ENCODE results near the gene AHCYL2. TPM values are rescaled to one million over a fixed set of nuclear protein-coding genes. Genes with fewer than 3 reads are reported as not detected.

Gene AHCYL2
- total and polyA plus RNA-seq, 12 donors: 6.6 to 57.1 (median 21.7) TPM

DNA sequence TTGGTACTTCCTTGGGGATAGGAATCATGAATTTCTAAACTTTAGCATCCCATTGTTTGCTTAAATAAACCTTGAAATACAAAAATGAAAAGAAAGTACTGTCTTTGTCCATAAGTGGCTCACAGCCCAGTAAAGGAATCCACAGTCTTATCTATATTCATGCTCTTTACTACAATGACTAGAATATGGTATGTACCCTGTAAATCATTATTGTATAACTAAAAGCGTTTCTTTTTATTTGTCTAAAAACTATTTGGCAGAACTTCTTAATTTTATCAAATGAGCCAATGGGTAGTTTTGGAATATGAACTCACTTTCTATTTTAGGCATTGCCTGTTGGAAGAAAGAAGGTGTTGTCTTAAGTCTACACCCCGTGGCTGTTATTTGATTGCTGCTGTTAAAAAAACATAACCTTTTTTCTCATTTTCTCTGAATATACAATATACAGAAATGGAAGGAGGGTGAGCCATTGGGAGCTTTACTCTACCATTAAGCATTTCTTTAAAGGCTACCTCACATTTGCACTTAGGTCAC lies 197.0 kb downstream of the AHCYL2 start:
- WGBS, 4 donors: 62 to 75% (median 70%) methylated on average over 2 of the region's 2 CpGs
- Histone ChIP-seq H3K4me3 (no peak overlapping the region), H3K36me3 (replicated peaks in 1 of 2) (peaks cover 0 to 7% of the 10 kb centered on the region in 2 donors), H3K27ac (no peak overlapping the region), H3K9me3 (replicated peaks in 1 of 3) (no peaks in the 10 kb centered on the region), H3K4me1 (replicated peaks in 1 of 2) (no peaks in the 10 kb centered on the region), H3K27me3 (no peaks in the 10 kb centered on the region)
- no peak for TF ChIP-seq POLR2A (IDR thresholded peaks at IDR 0.05)
- TF ChIP-seq, protein P1, sequence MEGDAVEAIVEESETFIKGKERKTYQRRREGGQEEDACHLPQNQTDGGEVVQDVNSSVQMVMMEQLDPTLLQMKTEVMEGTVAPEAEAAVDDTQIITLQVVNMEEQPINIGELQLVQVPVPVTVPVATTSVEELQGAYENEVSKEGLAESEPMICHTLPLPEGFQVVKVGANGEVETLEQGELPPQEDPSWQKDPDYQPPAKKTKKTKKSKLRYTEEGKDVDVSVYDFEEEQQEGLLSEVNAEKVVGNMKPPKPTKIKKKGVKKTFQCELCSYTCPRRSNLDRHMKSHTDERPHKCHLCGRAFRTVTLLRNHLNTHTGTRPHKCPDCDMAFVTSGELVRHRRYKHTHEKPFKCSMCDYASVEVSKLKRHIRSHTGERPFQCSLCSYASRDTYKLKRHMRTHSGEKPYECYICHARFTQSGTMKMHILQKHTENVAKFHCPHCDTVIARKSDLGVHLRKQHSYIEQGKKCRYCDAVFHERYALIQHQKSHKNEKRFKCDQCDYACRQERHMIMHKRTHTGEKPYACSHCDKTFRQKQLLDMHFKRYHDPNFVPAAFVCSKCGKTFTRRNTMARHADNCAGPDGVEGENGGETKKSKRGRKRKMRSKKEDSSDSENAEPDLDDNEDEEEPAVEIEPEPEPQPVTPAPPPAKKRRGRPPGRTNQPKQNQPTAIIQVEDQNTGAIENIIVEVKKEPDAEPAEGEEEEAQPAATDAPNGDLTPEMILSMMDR (IDR thresholded peaks at IDR 0.05): no peak
- intact Hi-C loops (cut with DNase I): no loop called here
- DNase-seq: no peak

DNA sequence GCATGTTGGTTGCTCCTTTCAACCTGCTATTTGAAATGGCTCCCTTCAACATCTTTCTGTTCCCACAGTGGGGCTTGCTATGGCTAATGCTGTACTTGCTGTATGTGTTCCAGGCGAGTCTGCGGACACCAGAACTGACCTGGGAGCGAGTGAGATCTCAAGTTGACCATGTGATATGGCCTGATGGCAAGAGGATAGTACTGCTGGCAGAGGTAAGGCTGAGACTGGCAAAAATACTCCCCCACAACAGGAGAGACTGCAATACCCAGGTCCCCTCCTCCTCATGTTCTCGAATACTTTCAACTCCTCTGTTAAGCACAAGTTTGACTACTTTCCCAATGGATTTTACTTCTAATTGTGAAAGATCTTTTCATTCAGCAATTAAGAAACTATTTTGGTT lies 197.9 kb downstream of the AHCYL2 start:
- no peak for DNase-seq
- Histone ChIP-seq H3K27me3 (no peaks in the 10 kb centered on the region), H3K36me3 (replicated peaks in 1 of 2) (peaks cover 0 to 7% of the 10 kb centered on the region in 2 donors), H3K27ac (no peak overlapping the region), H3K4me1 (replicated peaks in 1 of 2) (no peaks in the 10 kb centered on the region), H3K9me3 (replicated peaks in 1 of 3) (no peaks in the 10 kb centered on the region), H3K4me3 (no peak overlapping the region)
- TF ChIP-seq POLR2A (IDR thresholded peaks at IDR 0.05): no peak
- TF ChIP-seq, protein P1 (IDR thresholded peaks at IDR 0.05): no peak
- intact Hi-C loops (cut with DNase I): no loop called here
- 93 to 98% (median 96%) methylated on average over 4 of the region's 4 CpGs for WGBS, 4 donors

DNA sequence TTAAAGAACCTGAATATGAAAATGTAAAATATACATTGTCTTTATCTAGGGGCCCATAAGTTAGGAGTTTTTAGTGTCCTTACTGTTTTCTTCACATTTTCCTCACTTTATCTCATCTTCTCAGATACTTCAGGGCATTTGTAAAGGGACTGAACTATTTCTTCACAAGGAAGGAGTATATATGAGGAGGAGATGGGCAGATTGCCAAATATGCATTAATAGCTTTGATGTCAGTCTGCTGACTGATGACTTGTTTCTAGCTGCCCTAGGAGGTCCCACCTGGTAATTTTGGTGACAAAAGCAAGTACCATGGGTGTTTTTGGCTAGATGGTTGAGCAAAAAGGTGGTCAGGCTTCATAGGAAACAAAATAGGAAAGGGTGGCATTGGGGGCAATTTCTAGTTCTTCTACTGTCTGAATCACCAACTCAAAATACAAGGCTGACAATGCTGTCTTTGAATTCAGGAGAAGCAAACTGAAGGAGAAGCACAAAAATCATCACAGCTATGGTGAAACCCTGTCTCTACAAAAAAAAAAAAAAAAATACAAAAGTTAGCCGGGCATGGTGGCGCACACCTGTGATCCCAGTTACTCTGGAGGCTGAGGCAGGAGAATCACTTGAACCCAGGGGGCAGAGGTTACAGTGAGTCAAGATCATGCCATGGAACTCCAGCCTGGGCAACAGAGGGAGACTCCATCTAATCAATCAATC lies 199.0 kb downstream of the AHCYL2 start:
- H3K4me3 ChIP-seq: no peak overlapping the region
- H3K4me1 ChIP-seq (replicated peaks in 1 of 2): no peaks in the 10 kb centered on the region
- TF ChIP-seq, protein P1 (IDR thresholded peaks at IDR 0.05): no peak
- no peak for TF ChIP-seq POLR2A (IDR thresholded peaks at IDR 0.05)
- WGBS, 4 donors: 68 to 100% (median 97%) methylated on average over 1 to 2 of the region's 2 CpGs
- H3K27ac ChIP-seq: no peak overlapping the region
- H3K36me3 ChIP-seq (replicated peaks in 1 of 2): peaks cover 0 to 7% of the 10 kb centered on the region in 2 donors
- no peaks in the 10 kb centered on the region for H3K9me3 ChIP-seq (replicated peaks in 1 of 3)
- intact Hi-C loops (cut with DNase I): no loop called here
- no peaks in the 10 kb centered on the region for H3K27me3 ChIP-seq
- no peak for DNase-seq

DNA sequence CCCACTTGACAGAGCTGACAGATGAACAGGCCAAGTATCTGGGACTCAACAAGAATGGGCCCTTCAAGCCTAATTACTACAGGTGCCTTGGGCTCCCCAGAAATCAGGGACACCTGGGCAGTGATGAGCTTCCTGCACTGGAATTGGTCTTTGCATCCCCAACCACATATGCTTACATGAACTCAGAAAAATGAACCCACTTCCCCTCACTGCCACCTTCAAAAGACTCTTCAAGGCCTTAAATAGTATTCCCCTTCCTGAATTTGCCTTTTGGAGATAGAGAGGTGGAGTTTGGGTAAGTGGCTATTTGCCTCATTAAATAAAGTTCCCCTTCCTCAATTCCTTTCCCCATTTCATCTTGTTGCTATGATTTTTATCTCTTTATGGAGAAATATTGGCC lies 201.7 kb downstream of the AHCYL2 start:
- Histone ChIP-seq H3K4me3 (no peak overlapping the region), H3K4me1 (replicated peaks in 1 of 2) (no peaks in the 10 kb centered on the region), H3K9me3 (replicated peaks in 1 of 3) (no peaks in the 10 kb centered on the region), H3K27ac (no peak overlapping the region), H3K27me3 (no peaks in the 10 kb centered on the region), H3K36me3 (replicated peaks in 1 of 2) (peaks cover 0 to 7% of the 10 kb centered on the region in 2 donors)
- no peak for DNase-seq
- TF ChIP-seq POLR2A (IDR thresholded peaks at IDR 0.05): no peak
- TF ChIP-seq, protein P1 (IDR thresholded peaks at IDR 0.05): no peak
- intact Hi-C loops (cut with DNase I): no loop called here

All from adrenal gland (tissue), 12 donors.